Astrocyte of the cerebellum (primary cell): ENCODE measurements around the gene SYDE1.

Experiments
- DNase-seq: peaks from one replicate; pipeline ENCODE4 v3.0.0-alpha.2; 2011; ENCODE audit warnings: low read depth
- H3K4me3 ChIP-seq: 2 replicates; pipeline ENCODE4 v1.5.1; 2011; ENCODE audit warnings: mild to moderate bottlenecking, low read depth, low read length, moderate library complexity
- CTCF ChIP-seq: IDR thresholded peaks from 2 replicates; pipeline ENCODE4 v1.5.1; 2012; ENCODE audit warnings: low read length, low read depth, moderate library complexity, mild to moderate bottlenecking; ENCODE audit errors: missing control alignments
- in situ Hi-C: cut with HindIII; loops from 2 replicates; pipeline ENCODE4 v1.10.0; 2017; ENCODE audit warnings: low sequenced_read_pairs

The SYDE1 gene

DNA sequence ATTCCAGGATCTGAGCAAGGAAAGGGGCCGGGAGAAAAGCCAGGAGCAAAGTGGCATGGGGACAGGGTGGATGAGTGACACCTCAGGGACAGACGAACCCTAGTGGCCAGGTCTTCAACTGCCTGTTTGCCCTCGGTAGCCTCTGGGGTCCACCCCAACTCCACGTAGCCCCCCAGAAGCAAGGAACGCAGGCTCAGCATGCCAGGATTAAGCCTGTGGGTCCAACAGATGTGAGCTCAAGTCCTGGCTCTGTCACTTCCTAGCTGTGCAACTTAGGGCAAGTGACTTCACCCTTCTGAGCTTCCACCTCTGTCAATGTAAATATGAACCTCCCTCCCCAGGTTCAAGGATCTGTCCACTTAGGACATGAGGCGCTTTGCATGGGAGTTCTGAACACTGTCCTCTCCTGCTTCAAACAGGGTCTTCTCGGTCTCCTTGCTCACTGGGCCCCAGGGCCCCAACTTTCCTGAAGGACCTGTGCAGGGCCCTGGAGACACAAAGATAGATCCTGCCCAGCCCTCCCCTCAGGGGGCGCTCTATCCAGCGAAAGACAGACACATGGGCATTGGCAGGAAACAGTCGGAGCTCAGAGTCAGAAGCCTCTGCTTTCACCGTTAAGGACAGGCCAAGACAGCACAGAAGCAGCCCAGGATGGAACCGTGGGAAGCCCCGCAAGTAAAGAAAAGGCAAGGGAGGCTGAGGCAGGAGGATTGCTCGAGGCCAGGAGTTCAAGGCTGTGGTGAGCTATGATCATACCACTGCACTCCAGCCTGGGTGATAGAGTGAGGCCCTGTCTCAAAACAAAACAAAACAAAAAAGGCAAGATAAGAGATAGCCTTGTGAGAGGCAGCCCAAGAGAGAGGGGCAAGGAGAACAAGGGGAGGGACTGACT, 13.2 kb downstream of the SYDE1 start:
- in situ Hi-C loops: no loop called here
- no peak overlapping the region for H3K4me3 ChIP-seq
- no peak for DNase-seq
- TF ChIP-seq CTCF: no peak

GRCh38 chr19:15122331-15123030, 15.3 kb downstream of the SYDE1 start:
- in situ Hi-C loops: no loop called here
- H3K4me3 ChIP-seq: no peak overlapping the region
- DNase-seq: no peak
- TF ChIP-seq CTCF: no peak

GRCh38 chr19:15123031-15123890, 16.1 kb downstream of the SYDE1 start:
- no peak for DNase-seq
- no peak for TF ChIP-seq CTCF
- in situ Hi-C loops: no loop called here
- no peak overlapping the region for H3K4me3 ChIP-seq

DNA sequence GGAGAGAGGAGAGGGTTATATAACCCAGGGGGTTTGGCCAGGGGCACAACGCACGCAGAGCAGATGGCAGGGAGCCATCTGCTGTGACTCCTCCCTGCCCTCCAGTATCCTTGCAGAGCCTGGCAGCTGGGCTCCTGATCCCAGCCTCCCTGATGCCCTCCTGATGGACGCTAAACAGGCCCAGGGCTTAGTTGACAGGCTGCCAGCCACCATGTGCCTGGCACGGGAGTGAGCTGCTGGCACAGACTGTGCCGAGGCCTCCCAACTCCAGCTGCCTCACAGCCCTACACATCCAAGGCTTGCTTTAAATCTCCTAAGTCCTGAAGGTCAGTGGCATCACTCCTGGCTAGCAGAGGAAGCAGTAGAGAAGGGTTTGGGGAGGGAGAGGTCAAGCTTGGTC, 16.7 kb downstream of the SYDE1 start:
- DNase-seq: no peak
- peak overlapping the region; percentile 93 for H3K4me3 ChIP-seq
- in situ Hi-C loops: no loop called here
- no peak for TF ChIP-seq CTCF

DNA sequence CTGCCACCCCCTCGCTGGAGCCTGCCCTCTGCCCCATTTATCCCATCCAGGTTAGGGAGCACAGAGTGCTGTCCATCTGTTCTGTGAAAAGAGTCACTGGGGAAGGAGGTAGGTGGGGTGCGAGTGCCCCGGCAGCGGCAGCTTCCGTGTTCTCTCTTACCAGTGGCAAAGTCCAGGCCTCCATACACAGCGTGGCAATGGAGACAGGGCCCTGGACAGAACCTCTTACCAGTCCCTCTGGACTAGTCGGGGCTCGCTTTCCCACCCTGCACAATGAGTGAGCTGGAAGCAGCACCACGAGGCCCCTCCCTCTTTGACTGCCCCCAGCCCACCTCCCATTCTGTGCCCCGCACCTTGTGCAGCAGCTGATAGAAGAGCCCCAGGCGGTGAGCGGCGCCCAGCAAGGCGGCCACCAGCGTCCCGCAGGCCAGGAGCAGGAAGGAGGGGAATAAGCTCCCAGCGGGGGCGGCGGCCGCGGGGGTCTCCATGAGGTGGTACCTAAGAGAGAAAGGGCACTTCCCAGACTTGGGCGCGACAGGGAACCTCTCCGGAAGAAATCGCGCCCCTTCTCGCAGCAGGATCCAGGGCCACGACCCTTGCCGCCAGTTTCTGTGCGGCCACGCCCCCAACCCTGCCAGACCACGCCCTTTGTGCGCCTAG, 17.5 kb downstream of the SYDE1 start:
- no peak for DNase-seq
- in situ Hi-C loops: no loop called here
- TF ChIP-seq CTCF: no peak
- peak overlapping the region; percentile 93 for H3K4me3 ChIP-seq
